Astrocyte of the cerebellum (primary cell): ENCODE results near the gene STAG1.
"Not testable (repeated sequence)": the region's sequence is repeated elsewhere in the genome, so short reads cannot be mapped to it uniquely, and the experiment has no call there.

Experiments
- DNase-seq: peaks from one replicate; pipeline ENCODE4 v3.0.0-alpha.2; 2011; ENCODE audit warnings: low read depth
- H3K4me3 ChIP-seq: 2 replicates; pipeline ENCODE4 v1.5.1; 2011; ENCODE audit warnings: mild to moderate bottlenecking, low read depth, low read length, moderate library complexity
- in situ Hi-C: cut with HindIII; loops from 2 replicates; pipeline ENCODE4 v1.10.0; 2017; ENCODE audit warnings: low sequenced_read_pairs
- TF ChIP-seq, protein P1 (sequence below): IDR thresholded peaks from 2 replicates; pipeline ENCODE4 v1.5.1; 2012; ENCODE audit warnings: low read length, low read depth, moderate library complexity, mild to moderate bottlenecking; ENCODE audit errors: missing control alignments

STAG1 gene

DNA sequence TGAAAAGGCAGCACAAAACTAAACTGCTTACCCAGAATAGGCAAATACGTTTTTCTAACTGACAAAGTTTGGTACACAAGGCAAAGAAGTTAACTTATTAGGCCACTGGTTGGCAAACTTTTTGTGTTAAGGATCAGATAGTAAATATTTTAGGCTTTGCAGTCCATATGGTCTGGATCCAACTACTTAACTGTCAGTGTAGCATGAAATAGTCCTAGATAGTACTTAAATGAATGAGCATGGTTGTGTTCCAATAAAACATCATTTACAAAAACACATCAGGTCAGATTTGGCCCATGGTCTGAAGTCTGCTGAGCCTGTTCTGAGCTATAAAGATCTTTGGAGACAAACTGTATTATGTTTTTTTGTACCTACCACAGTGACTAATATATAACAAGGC lies 365.1 kb downstream of the STAG1 start:
- TF ChIP-seq, protein P1, sequence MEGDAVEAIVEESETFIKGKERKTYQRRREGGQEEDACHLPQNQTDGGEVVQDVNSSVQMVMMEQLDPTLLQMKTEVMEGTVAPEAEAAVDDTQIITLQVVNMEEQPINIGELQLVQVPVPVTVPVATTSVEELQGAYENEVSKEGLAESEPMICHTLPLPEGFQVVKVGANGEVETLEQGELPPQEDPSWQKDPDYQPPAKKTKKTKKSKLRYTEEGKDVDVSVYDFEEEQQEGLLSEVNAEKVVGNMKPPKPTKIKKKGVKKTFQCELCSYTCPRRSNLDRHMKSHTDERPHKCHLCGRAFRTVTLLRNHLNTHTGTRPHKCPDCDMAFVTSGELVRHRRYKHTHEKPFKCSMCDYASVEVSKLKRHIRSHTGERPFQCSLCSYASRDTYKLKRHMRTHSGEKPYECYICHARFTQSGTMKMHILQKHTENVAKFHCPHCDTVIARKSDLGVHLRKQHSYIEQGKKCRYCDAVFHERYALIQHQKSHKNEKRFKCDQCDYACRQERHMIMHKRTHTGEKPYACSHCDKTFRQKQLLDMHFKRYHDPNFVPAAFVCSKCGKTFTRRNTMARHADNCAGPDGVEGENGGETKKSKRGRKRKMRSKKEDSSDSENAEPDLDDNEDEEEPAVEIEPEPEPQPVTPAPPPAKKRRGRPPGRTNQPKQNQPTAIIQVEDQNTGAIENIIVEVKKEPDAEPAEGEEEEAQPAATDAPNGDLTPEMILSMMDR: no peak
- in situ Hi-C loops: no loop called here
- H3K4me3 ChIP-seq: no peak overlapping the region
- DNase-seq: no peak

GRCh38 chr3:136385457-136385856 lies 366.7 kb downstream of the STAG1 start:
- no peak for DNase-seq
- TF ChIP-seq, protein P1: no peak
- in situ Hi-C loops: no loop called here
- no peak overlapping the region for H3K4me3 ChIP-seq

GRCh38 chr3:136381051-136381450 lies 371.1 kb downstream of the STAG1 start:
- DNase-seq: no peak
- in situ Hi-C loops: no loop called here
- no peak overlapping the region for H3K4me3 ChIP-seq
- TF ChIP-seq, protein P1: no peak

GRCh38 chr3:136380530-136380929 lies 371.6 kb downstream of the STAG1 start:
- in situ Hi-C loops: no loop called here
- TF ChIP-seq, protein P1: no peak
- no peak for DNase-seq
- no peak overlapping the region for H3K4me3 ChIP-seq

DNA sequence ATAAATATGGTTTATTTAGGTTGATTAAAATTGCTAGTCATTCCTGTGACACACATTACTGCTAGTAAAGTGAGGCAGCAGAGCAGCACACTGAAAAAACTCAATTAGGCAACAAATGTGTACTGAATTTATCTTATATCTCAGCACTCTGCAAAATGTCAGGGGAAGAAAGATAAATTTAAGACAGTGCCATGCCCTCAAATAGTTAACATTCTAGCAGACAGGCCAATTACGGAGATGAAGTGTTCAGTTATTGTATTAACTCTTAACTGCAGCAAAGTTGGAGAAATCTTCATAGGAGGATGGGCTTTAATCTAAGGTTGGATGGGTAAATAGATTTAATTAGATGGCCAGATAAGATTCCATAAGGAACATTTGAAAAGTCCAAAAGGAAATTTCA lies 374.2 kb downstream of the STAG1 start:
- no peak overlapping the region for H3K4me3 ChIP-seq
- DNase-seq: no peak
- TF ChIP-seq, protein P1: no peak
- in situ Hi-C loops: no loop called here

DNA sequence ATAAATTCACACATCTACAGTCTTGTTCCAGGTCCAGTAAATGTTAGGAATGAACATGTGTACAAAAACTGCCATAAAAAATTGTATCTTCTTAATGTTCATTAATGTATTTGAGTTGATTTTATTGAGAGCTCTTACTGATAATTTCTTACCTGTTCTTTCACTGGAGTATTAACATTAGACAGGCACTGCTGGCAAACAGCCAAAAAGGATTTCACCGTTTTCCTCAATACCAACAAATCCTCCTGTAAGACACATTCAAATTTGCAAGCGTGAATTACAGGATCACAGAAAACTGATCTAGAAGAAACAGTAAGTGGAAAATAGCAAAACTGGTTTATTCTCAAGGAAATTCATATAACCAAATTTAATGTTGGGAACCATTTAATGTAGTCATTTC lies 374.7 kb downstream of the STAG1 start:
- in situ Hi-C loops: no loop called here
- DNase-seq: no peak
- H3K4me3 ChIP-seq: no peak overlapping the region
- TF ChIP-seq, protein P1: no peak

- in situ Hi-C loops, H3K4me3 ChIP-seq, DNase-seq: not testable (repeated sequence)
Observed at GRCh38 chr3:136375800-136376199, 376.4 kb downstream of the STAG1 start.
